ENCODE results near the gene CCDC88B. TPM values are rescaled to one million over a fixed set of nuclear protein-coding genes. Genes with fewer than 3 reads are reported as not detected.

CCDC88B gene
- total and polyA plus RNA-seq, 10 of the 15 experiments (the other 5 are each of a cell fraction or from before 2014, with no cell fraction given) = 0.24 to 66.0 (median 19.2) TPM

- Histone ChIP-seq H4K20me1 (ENCODE audit: control insufficient read depth, insufficient read depth) (no peaks in the 10 kb centered on the region), H3K79me2 (ENCODE audit: control insufficient read depth, insufficient read depth, low read length) (no peaks in the 10 kb centered on the region), H2AFZ (ENCODE audit: control insufficient read depth, low read depth, low read length) (no peak overlapping the region), H3K27ac (ENCODE audit: control insufficient read depth, insufficient read depth) (no peak overlapping the region), H3K4me1 (ENCODE audit: control insufficient read depth, insufficient read depth, low read length) (no peaks in the 10 kb centered on the region), H3K36me3 (ENCODE audit: control insufficient read depth in 2 of 2, insufficient read depth in 2 of 2, low read length in 1 of 2) (no peaks in the 10 kb centered on the region), H3K9me3 (replicated peaks; ENCODE audit: control insufficient read depth, insufficient read depth, low read length) (no peaks in the 10 kb centered on the region), H3K4me2 (ENCODE audit: control insufficient read depth, insufficient read depth) (no peak overlapping the region), H3K4me3 (no peak overlapping the region), H3K9ac (ENCODE audit: control insufficient read depth, insufficient read depth, low read length) (no peak overlapping the region), H3K27me3 (replicated peaks in 1 of 2; ENCODE audit: control insufficient read depth in 2 of 2, insufficient read depth in 2 of 2, low read length in 1 of 2) (no peaks in the 10 kb centered on the region; a peak in 1 of 4 replicates)
- intact Hi-C loops (cut with micrococcal nuclease; ENCODE audit: unreplicated experiment) = no loop called here
- ChIA-PET CTCF (no interaction called here), POLR2A (no interaction called here), SMC1A (ENCODE audit: uncharacterized antibody, unreplicated experiment) (no interaction called here), RAD21 (ENCODE audit: unreplicated experiment) (no interaction called here)
- in situ Hi-C loops (cut with MboI) = no loop called here
- 33% methylated on average over 3 of the region's 3 CpGs for WGBS (ENCODE audit: insufficient coverage, insufficient replicate concordance, low lambda C conversion rate, missing lambda C conversion rate)
- FAIRE-seq (no peak), DNase-seq (ENCODE audit: low read depth, low spot score) (no peak), ATAC-seq (no peak)
- TF ChIP-seq E2F8 (IDR thresholded peaks at IDR 0.05; ENCODE audit: low read depth, partially characterized antibody) = no peak
- no peak for TF ChIP-seq STAT3 (IDR thresholded peaks at IDR 0.05; ENCODE audit: low read depth, low read length)
- TF ChIP-seq, protein P1, sequence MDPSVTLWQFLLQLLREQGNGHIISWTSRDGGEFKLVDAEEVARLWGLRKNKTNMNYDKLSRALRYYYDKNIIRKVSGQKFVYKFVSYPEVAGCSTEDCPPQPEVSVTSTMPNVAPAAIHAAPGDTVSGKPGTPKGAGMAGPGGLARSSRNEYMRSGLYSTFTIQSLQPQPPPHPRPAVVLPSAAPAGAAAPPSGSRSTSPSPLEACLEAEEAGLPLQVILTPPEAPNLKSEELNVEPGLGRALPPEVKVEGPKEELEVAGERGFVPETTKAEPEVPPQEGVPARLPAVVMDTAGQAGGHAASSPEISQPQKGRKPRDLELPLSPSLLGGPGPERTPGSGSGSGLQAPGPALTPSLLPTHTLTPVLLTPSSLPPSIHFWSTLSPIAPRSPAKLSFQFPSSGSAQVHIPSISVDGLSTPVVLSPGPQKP (IDR thresholded peaks at IDR 0.05; ENCODE audit: low read depth, low read length) = no peak
- TF ChIP-seq POLR2AphosphoS5 (IDR thresholded peaks at IDR 0.05; ENCODE audit: low read length) = no peak
- TF ChIP-seq CHD4 (IDR thresholded peaks at IDR 0.05) = no peak
- no peak for TF ChIP-seq HDAC6 (IDR thresholded peaks at IDR 0.05; ENCODE audit: unreplicated experiment)
- TF ChIP-seq CHD1 (IDR thresholded peaks at IDR 0.05; ENCODE audit: low read depth, low read length) = no peak
- no peak for TF ChIP-seq MTA3 (IDR thresholded peaks at IDR 0.05; ENCODE audit: borderline replicate concordance, low read length)
- no peak for TF ChIP-seq DPF2 (IDR thresholded peaks at IDR 0.05)
- TF ChIP-seq ZNF384 (IDR thresholded peaks at IDR 0.05; ENCODE audit: borderline replicate concordance, low read depth, low read length) = no peak
- BruUV-seq (replicated peaks) = no TSS peak
These were observed 60.7 kb downstream of the CCDC88B start for GRCh38 chr11:64400667-64401066.
